ENCODE results near the gene MCL1.

GRCh38 chr1:150545486-150546032 is 33.9 kb downstream of the MCL1 start:
- no peak for TF ChIP-seq CTCF (IDR thresholded peaks at IDR 0.05)
- TF ChIP-seq ZFX (IDR thresholded peaks at IDR 0.05; ENCODE audit: borderline replicate concordance), result no peak

Measured in 22Rv1 (cell line).